HEK293T (cell line): ENCODE data around the gene CCSAP.

Experiments used
- FOXK2 ChIP-seq: fragments of 450-650 bp; IDR thresholded peaks from 2 replicates; pipeline ENCODE4 v1.6.1; 2016; ENCODE audit warnings: mild to moderate bottlenecking
- HDGF ChIP-seq: fragments of 450-650 bp; IDR thresholded peaks from 2 replicates; pipeline ENCODE4 v1.6.1; 2017; ENCODE audit warnings: antibody characterized with exemption, borderline replicate concordance
- PKNOX1 ChIP-seq: fragments of 450-650 bp; IDR thresholded peaks from 2 replicates; pipeline ENCODE4 v1.6.1; 2016
- SP1 ChIP-seq: fragments of 450-650 bp; IDR thresholded peaks from 2 replicates; pipeline ENCODE4 v1.6.1; 2017

DNA sequence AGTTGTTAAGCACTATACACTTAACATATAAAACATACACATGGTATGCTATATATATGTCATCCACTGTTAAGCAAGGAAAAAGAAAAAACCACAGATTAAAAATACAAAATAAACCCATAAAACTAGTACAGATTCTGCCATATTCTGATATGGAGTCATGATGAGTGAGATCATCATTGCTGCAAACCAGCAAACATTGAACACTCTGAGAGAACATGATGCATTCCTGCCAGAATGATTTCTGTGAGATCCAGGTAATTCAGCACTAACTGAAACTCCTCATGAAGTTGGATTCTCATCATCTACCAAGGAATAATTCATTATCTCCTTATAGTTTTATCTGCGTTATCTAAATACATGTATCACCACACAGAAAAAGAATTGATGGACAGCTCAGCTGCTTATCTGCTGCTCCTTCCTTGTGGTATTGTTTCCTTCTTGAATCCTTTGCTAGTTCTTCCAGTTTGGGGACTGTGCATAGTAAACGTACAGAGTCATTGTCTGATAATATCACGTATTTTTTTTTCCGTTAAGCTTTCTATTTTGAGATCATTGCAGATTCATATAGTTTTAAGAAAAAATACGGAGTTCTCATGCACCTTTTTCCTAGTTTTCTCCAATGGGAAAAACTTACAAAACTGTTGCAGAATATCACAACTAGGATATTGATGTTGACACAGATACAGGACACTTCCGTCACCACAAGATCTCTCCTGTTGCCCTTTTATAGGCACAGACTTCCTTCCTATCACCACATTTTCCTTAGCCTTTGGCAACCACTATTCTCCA, 62.6 kb downstream of the CCSAP start:
- TF ChIP-seq FOXK2: no peak
- TF ChIP-seq HDGF: no peak
- no peak for TF ChIP-seq PKNOX1
- no peak for TF ChIP-seq SP1
